DOHH2 (cell line): ENCODE results near the gene RASAL1.

Experiments used
- EZH2phosphoT487 ChIP-seq: fragments of 200-600 bp; sonication (generic); IDR thresholded peaks from 2 replicates; pipeline ENCODE4 v1.6.1; 2017; ENCODE audit warnings: borderline replicate concordance, mild to moderate bottlenecking, antibody characterized with exemption, low read length, moderate library complexity, mixed read lengths
- TF ChIP-seq, protein P1 (sequence below): fragments of 200-600 bp; sonication (generic); IDR thresholded peaks from one replicate; pipeline ENCODE4 v1.5.1; 2014; ENCODE audit warnings: antibody characterized with exemption, mild to moderate bottlenecking, low read depth, low read length; ENCODE audit not compliant: poor library complexity, severe bottlenecking

DNA sequence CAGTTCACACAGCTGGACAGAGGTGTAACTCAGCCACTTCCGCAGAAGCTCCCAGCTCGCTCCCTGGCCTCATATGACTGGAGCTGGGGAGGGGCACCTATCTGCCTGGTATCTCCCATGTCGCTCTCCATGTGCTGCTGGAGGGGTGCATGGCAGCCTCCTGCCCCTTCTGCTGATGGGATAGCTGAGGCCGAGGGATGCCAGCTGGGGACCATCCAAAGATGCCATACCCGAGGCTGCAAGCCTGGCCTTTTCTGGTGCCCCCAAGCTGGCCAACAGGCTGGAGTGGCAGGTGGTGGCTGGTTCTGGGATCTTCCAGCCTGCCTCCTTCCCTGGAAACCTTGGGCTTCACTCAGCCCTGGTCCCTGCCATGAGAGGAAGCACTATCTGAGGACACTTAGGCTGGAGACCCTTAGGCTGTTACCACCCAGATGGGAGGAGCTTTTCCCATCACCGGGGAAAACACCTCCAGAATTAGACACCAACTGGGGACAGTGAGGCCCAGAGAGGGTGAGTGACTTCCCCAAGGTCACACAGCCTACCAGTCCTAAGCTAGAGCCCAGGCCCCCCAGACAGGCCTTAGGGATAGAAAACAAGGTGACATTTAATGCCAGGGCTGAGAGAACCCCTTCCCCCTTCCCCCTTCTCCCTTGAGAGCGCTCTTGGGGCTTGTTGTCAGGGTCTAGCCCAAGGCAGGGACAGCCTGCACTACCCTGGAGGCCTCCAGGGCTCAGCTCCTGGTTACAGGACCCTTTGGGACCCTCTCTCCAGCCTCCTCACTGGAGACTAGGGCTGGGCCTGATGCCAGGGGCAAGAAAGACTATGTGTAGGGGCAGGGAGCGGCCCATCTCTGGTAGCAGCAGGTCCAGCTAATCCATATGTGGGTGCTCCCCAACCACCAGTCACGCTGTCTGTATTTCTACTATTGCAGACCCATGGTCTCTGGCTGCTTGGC lies 71.9 kb downstream of the RASAL1 start:
- TF ChIP-seq, protein P1, sequence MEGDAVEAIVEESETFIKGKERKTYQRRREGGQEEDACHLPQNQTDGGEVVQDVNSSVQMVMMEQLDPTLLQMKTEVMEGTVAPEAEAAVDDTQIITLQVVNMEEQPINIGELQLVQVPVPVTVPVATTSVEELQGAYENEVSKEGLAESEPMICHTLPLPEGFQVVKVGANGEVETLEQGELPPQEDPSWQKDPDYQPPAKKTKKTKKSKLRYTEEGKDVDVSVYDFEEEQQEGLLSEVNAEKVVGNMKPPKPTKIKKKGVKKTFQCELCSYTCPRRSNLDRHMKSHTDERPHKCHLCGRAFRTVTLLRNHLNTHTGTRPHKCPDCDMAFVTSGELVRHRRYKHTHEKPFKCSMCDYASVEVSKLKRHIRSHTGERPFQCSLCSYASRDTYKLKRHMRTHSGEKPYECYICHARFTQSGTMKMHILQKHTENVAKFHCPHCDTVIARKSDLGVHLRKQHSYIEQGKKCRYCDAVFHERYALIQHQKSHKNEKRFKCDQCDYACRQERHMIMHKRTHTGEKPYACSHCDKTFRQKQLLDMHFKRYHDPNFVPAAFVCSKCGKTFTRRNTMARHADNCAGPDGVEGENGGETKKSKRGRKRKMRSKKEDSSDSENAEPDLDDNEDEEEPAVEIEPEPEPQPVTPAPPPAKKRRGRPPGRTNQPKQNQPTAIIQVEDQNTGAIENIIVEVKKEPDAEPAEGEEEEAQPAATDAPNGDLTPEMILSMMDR: no peak
- no peak for TF ChIP-seq EZH2phosphoT487
